HCT116 (cell line): ENCODE data around the gene CD300C. TPM values are rescaled to one million over a fixed set of nuclear protein-coding genes. Genes with fewer than 3 reads are reported as not detected.

Experiments used
- ATAC-seq: fragments of 200-7000 bp; cut with Tn5 transposase; 2 replicates; pipeline ENCODE4 v1.9.1; 2020; ENCODE audit warnings: mild to moderate bottlenecking, moderate library complexity
- BruUV-seq: library from RNA; stranded (reverse); fragments of 400-500 nt; replicated peaks from 2 replicates; lab custom pipeline; 2021; lab: Mats Ljungman, UMichigan
- CTCF ChIA-PET: fragments of 300-600 bp; sonication (Branson Sonifier 250); formaldehyde crosslinking; loops from one replicate; lab custom pipeline; 2021; ENCODE audit warnings: antibody characterized with exemption; lab: Charles Lee
- POLR2A ChIA-PET: fragments of 300-600, 350-600 bp; sonication (Branson Sonifier 250); formaldehyde crosslinking; loops from one replicate; lab custom pipeline; 2021; ENCODE audit warnings: antibody characterized with exemption; lab: Charles Lee
- RAD21 ChIA-PET, 2 experiments: fragments of 300-600 bp; sonication (Branson Sonifier 250); formaldehyde crosslinking; loops; one replicate each; lab custom pipeline; 2023; ENCODE audit warnings: low total read pairs in 2 of 2; ENCODE audit not compliant: uncharacterized antibody in 2 of 2, unreplicated experiment in 2 of 2, low non-redundant PET in 1 of 2; lab: Charles Lee
- DNase-seq: peaks from one replicate; pipeline ENCODE4 v3.0.0-alpha.2; 2010; ENCODE audit warnings: low read depth, low spot score
- H2AFZ ChIP-seq: fragments of 200-600 bp; shearing (Covaris generic), sonication (generic); 2 replicates; pipeline ENCODE4 v1.6.1; 2017; ENCODE audit warnings: low read depth, mixed run types, mixed read lengths, antibody characterized with exemption, low read length; ENCODE audit not compliant: poor library complexity, severe bottlenecking
- H3K27ac ChIP-seq: 2 replicates; pipeline ENCODE4 v1.5.1; 2012; ENCODE audit warnings: low read depth, low read length
- H3K27me3 ChIP-seq: fragments of 200-600 bp; sonication (generic); 2 replicates; pipeline ENCODE4 v1.6.1; 2016; ENCODE audit warnings: mixed run types, low read length, mixed read lengths; ENCODE audit not compliant: insufficient read depth
- H3K36me3 ChIP-seq, 2 experiments: fragments of 200-500 bp in 1 of 2; fragments of 200-600 bp in 1 of 2; sonication (Bioruptor generic) in 1 of 2; sonication (generic) in 1 of 2; 2 replicates each; pipeline versions ENCODE4 v1.5.1 to v1.6.1; 2014 to 2016; ENCODE audit warnings: low read length in 2 of 2, inconsistent platforms in 1 of 2, mixed read lengths in 1 of 2, mixed run types in 1 of 2; ENCODE audit not compliant: insufficient read depth in 2 of 2, control insufficient read depth in 1 of 2
- H3K4me1 ChIP-seq, 2 experiments: fragments of 200-600 bp in 1 of 2; sonication (generic) in 1 of 2; 2 replicates each; pipeline versions ENCODE4 v1.5.1 to v1.6.1; 2012 to 2017; ENCODE audit warnings: low read length in 2 of 2, inconsistent platforms in 1 of 2, mild to moderate bottlenecking in 1 of 2, mixed read lengths in 1 of 2, mixed run types in 1 of 2, moderate library complexity in 1 of 2; ENCODE audit not compliant: insufficient read depth in 2 of 2, control insufficient read depth in 1 of 2
- H3K4me2 ChIP-seq: fragments of 200-600 bp; sonication (generic); 2 replicates; pipeline ENCODE4 v1.6.1; 2017; ENCODE audit warnings: mixed run types, low read length, mixed read lengths
- H3K4me3 ChIP-seq, 2 experiments: fragments of 200-600 bp in 1 of 2; sonication (generic) in 1 of 2; replicated peaks in 1 of 2; 2 replicates each; pipeline ENCODE4 v1.5.1; 2011 to 2016; ENCODE audit warnings: low read length in 2 of 2, control low read depth in 1 of 2, low read depth in 1 of 2, mild to moderate bottlenecking in 1 of 2, mixed read lengths in 1 of 2, mixed run types in 1 of 2
- H3K79me2 ChIP-seq: fragments of 200-600 bp; sonication (generic); 2 replicates; pipeline ENCODE4 v1.6.1; 2017; ENCODE audit warnings: mild to moderate bottlenecking, mixed run types, low read length, moderate library complexity, mixed read lengths; ENCODE audit not compliant: insufficient read depth
- H3K9ac ChIP-seq: fragments of 200-600 bp; sonication (generic); 2 replicates; pipeline ENCODE4 v1.6.1; 2016; ENCODE audit warnings: low read length, mixed read lengths
- H3K9me2 ChIP-seq: fragments of 200-600 bp; sonication (generic), shearing (Covaris generic); 2 replicates; pipeline ENCODE4 v1.6.1; 2017; ENCODE audit warnings: mixed run types, mild to moderate bottlenecking, moderate library complexity; ENCODE audit not compliant: insufficient read depth
- H3K9me3 ChIP-seq, 2 experiments: fragments of 200-500 bp in 1 of 2; fragments of 200-600 bp in 1 of 2; sonication (Bioruptor generic) in 1 of 2; sonication (generic) in 1 of 2; 2 replicates each; pipeline ENCODE4 v1.6.1; 2014 to 2017; ENCODE audit warnings: low read length in 2 of 2, mixed read lengths in 2 of 2, inconsistent platforms in 1 of 2, low read depth in 1 of 2, mild to moderate bottlenecking in 1 of 2, mixed run types in 1 of 2, moderate library complexity in 1 of 2; ENCODE audit not compliant: control insufficient read depth in 1 of 2, insufficient read depth in 1 of 2
- H4K20me1 ChIP-seq: fragments of 200-600 bp; sonication (generic), shearing (Covaris generic); 2 replicates; pipeline ENCODE4 v1.6.1; 2017; ENCODE audit warnings: mixed run types, mild to moderate bottlenecking, moderate library complexity; ENCODE audit not compliant: insufficient read depth
- ATF3 ChIP-seq: IDR thresholded peaks from 2 replicates; pipeline ENCODE4 v1.6.1; 2012
- CBX3 ChIP-seq: IDR thresholded peaks from 2 replicates; pipeline ENCODE4 v1.6.1; 2012; ENCODE audit warnings: low read depth
- CEBPB ChIP-seq: IDR thresholded peaks from 2 replicates; pipeline ENCODE4 v1.6.1; 2012; ENCODE audit warnings: low read depth
- ELF1 ChIP-seq: IDR thresholded peaks from 2 replicates; pipeline ENCODE4 v1.6.1; 2012; ENCODE audit warnings: low read depth, borderline replicate concordance
- EZH2 ChIP-seq: fragments of 200-600 bp; sonication (generic); IDR thresholded peaks from 2 replicates; pipeline ENCODE4 v1.6.1; 2017; ENCODE audit warnings: antibody characterized with exemption, mixed run types
- FOSL1 ChIP-seq: IDR thresholded peaks from 2 replicates; pipeline ENCODE4 v1.6.1; 2012; ENCODE audit warnings: low read depth
- JUND ChIP-seq: IDR thresholded peaks from 2 replicates; pipeline ENCODE4 v1.6.1; 2012
- MAX ChIP-seq: IDR thresholded peaks from 2 replicates; pipeline ENCODE4 v1.6.1; 2012
- RAD21 ChIP-seq: IDR thresholded peaks from 2 replicates; pipeline ENCODE4 v1.6.1; 2012; ENCODE audit warnings: low read depth, mild to moderate bottlenecking
- SIN3A ChIP-seq: IDR thresholded peaks from 2 replicates; pipeline ENCODE4 v1.6.1; 2012; ENCODE audit warnings: low read depth
- SP1 ChIP-seq: IDR thresholded peaks from 2 replicates; pipeline ENCODE4 v1.6.1; 2012; ENCODE audit warnings: low read depth
- TCF7L2 ChIP-seq: IDR thresholded peaks from 2 replicates; pipeline ENCODE4 v1.7.0; 2011; ENCODE audit warnings: borderline replicate concordance, inconsistent platforms; ENCODE audit not compliant: insufficient read depth, insufficient read length; ENCODE audit errors: extremely low read depth
- ZNF274 ChIP-seq: fragments of 200-500 bp; sonication (Bioruptor generic); IDR thresholded peaks from 2 replicates; pipeline ENCODE4 v1.6.1; 2014; ENCODE audit warnings: mild to moderate bottlenecking, low read depth, low read length, inconsistent platforms
- intact Hi-C: fragments of 100-400 bp; cut with micrococcal nuclease; formaldehyde crosslinking; loops from 2 replicates; pipeline ENCODE4 v1.10.0; 2022
- total RNA-seq: library from RNA; stranded (reverse); gene quantifications from one replicate; pipeline ENCODE4 v1.2.1, GENCODE V29; 2021; ENCODE audit not compliant: unreplicated experiment
- TF ChIP-seq, protein P1 (sequence below): IDR thresholded peaks from 2 replicates; pipeline ENCODE4 v1.6.1; 2012; ENCODE audit warnings: low read depth

The CD300C gene
- total RNA-seq, 1 experiment from 2014 or later: 0.15 TPM

- Histone ChIP-seq H3K79me2 (no peaks in the 10 kb centered on the region), H3K27ac (no peak overlapping the region), H4K20me1 (no peaks in the 10 kb centered on the region), H3K9me2 (no peaks in the 10 kb centered on the region), H3K9ac (no peak overlapping the region), H3K4me3 (no peak overlapping the region), H3K4me2 (no peak overlapping the region), H3K4me1 (peaks cover 0 to 15% of the 10 kb centered on the region in 2 experiments; a peak in 2 of 4 replicates), H3K27me3 (no peaks in the 10 kb centered on the region; the same call in 1 of the 2 replicates), H3K36me3 (no peaks in the 10 kb centered on the region), H3K9me3 (peaks cover 0 to 11% of the 10 kb centered on the region in 2 experiments; a peak in 1 of 4 replicates), H2AFZ (no peak overlapping the region)
- ChIA-PET RAD21 (no interaction called here), POLR2A (no interaction called here), CTCF (no interaction called here)
- intact Hi-C loops: no loop called here
- TF ChIP-seq JUND (peak; percentile 64), MAX (peak; percentile 54), CBX3 (peak; percentile 53), SP1 (peak; percentile 45; the same call in 1 of the 2 replicates), SIN3A (peak; percentile 62), TCF7L2 (no peak)
- BruUV-seq: no TSS peak
- DNase-seq (peak; percentile 88), ATAC-seq (peak; percentile 56)
These were observed 31.8 kb downstream of the CD300C start for GRCh38 chr17:74513987-74514631.

DNA sequence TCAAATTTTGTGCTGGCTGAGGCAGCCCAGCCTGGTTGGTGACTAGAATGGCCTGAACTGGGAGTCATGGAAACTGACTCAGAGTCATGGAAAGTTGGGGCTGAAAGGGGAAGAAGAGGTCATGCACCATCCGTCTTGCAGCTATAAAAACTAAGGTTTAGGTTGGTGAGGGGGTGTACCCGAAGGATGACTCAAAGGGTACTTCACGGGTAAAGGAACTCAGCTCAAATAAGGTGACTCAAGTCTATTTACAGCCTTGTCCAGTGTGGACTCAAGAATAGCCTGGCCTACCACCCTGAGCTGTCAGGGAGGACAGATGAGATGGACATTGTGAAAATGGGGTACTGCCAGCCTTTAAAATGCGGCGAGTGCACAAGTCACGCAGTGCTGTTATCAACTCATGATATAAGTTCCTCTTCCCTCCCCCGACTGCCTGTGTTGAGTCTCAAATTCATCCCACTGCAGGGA, 33.3 kb downstream of the CD300C start:
- Histone ChIP-seq H2AFZ (no peak overlapping the region), H3K9me2 (no peaks in the 10 kb centered on the region), H3K79me2 (no peaks in the 10 kb centered on the region), H3K36me3 (no peaks in the 10 kb centered on the region), H3K4me3 (no peak overlapping the region), H3K4me2 (peak overlapping the region; percentile 5; the same call in 1 of the 2 replicates), H3K9ac (no peak overlapping the region), H3K27ac (no peak overlapping the region), H4K20me1 (no peaks in the 10 kb centered on the region), H3K4me1 (peaks cover 0 to 15% of the 10 kb centered on the region in 2 experiments; a peak in 2 of 4 replicates), H3K27me3 (no peaks in the 10 kb centered on the region; the same call in 1 of the 2 replicates), H3K9me3 (peaks cover 0 to 11% of the 10 kb centered on the region in 2 experiments; a peak in 1 of 4 replicates)
- ChIA-PET CTCF (interaction anchor here (1.3 kb wide), 1 partner anchor 53 kb away, joined by 4 read pairs; no protein-coding TSS in a partner anchor), POLR2A (no interaction called here), RAD21 (no interaction called here)
- intact Hi-C loops: no loop called here
- DNase-seq: no peak
- no peak for ATAC-seq
- BruUV-seq: no TSS peak
- TF ChIP-seq ATF3 (no peak), SP1 (no peak), ELF1 (no peak), RAD21 (no peak), FOSL1 (no peak), CEBPB (no peak), JUND (no peak), EZH2 (no peak), CBX3 (no peak), ZNF274 (no peak)
- TF ChIP-seq, protein P1, sequence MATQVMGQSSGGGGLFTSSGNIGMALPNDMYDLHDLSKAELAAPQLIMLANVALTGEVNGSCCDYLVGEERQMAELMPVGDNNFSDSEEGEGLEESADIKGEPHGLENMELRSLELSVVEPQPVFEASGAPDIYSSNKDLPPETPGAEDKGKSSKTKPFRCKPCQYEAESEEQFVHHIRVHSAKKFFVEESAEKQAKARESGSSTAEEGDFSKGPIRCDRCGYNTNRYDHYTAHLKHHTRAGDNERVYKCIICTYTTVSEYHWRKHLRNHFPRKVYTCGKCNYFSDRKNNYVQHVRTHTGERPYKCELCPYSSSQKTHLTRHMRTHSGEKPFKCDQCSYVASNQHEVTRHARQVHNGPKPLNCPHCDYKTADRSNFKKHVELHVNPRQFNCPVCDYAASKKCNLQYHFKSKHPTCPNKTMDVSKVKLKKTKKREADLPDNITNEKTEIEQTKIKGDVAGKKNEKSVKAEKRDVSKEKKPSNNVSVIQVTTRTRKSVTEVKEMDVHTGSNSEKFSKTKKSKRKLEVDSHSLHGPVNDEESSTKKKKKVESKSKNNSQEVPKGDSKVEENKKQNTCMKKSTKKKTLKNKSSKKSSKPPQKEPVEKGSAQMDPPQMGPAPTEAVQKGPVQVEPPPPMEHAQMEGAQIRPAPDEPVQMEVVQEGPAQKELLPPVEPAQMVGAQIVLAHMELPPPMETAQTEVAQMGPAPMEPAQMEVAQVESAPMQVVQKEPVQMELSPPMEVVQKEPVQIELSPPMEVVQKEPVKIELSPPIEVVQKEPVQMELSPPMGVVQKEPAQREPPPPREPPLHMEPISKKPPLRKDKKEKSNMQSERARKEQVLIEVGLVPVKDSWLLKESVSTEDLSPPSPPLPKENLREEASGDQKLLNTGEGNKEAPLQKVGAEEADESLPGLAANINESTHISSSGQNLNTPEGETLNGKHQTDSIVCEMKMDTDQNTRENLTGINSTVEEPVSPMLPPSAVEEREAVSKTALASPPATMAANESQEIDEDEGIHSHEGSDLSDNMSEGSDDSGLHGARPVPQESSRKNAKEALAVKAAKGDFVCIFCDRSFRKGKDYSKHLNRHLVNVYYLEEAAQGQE: no peak
